KOPT-K1 (cell line): ENCODE results near the gene NFATC3.

Experiments
- H3K27ac ChIP-seq: fragments of 200-600 bp; sonication (generic); 2 replicates; pipeline ENCODE4 v1.5.1; 2016; ENCODE audit warnings: antibody characterized with exemption, mild to moderate bottlenecking, low read depth, low read length; ENCODE audit not compliant: poor library complexity, severe bottlenecking
- H3K36me3 ChIP-seq: fragments of 200-600 bp; sonication (generic); 2 replicates; pipeline ENCODE4 v1.5.1; 2017; ENCODE audit warnings: antibody characterized with exemption, mild to moderate bottlenecking, low read length, moderate library complexity; ENCODE audit not compliant: insufficient read depth
- H3K9me3 ChIP-seq: fragments of 200-600 bp; sonication (generic); 2 replicates; pipeline ENCODE4 v1.5.1; 2017; ENCODE audit warnings: antibody characterized with exemption, low read length, mild to moderate bottlenecking; ENCODE audit not compliant: insufficient read depth, poor library complexity, severe bottlenecking

The NFATC3 gene

GRCh38 chr16:68068926-68069325 is 16.2 kb upstream of the NFATC3 start:
- peak overlapping the region; percentile 78 for H3K27ac ChIP-seq
- H3K9me3 ChIP-seq, result no peaks in the 10 kb centered on the region
- H3K36me3 ChIP-seq, result peaks cover 29% of the 10 kb centered on the region

- Histone ChIP-seq H3K9me3 (no peaks in the 10 kb centered on the region), H3K27ac (peak overlapping the region; percentile 78), H3K36me3 (peaks cover 28% of the 10 kb centered on the region)
Measured at GRCh38 chr16:68069511-68070248, 15.5 kb upstream of the NFATC3 start.

GRCh38 chr16:68070249-68070730 is 14.9 kb upstream of the NFATC3 start:
- peak overlapping the region; percentile 78 for H3K27ac ChIP-seq
- H3K9me3 ChIP-seq, result no peaks in the 10 kb centered on the region
- H3K36me3 ChIP-seq, result peaks cover 29% of the 10 kb centered on the region

GRCh38 chr16:68070806-68071517 is 14.2 kb upstream of the NFATC3 start:
- peaks cover 35% of the 10 kb centered on the region for H3K36me3 ChIP-seq
- peak overlapping the region; percentile 78 for H3K27ac ChIP-seq
- no peaks in the 10 kb centered on the region for H3K9me3 ChIP-seq

GRCh38 chr16:68071518-68071901 is 13.7 kb upstream of the NFATC3 start:
- no peaks in the 10 kb centered on the region for H3K9me3 ChIP-seq
- peaks cover 35% of the 10 kb centered on the region for H3K36me3 ChIP-seq
- H3K27ac ChIP-seq, result peak overlapping the region; percentile 78

- peak overlapping the region; percentile 78 for H3K27ac ChIP-seq
- H3K36me3 ChIP-seq, result peaks cover 38% of the 10 kb centered on the region
- no peaks in the 10 kb centered on the region for H3K9me3 ChIP-seq
Measured at GRCh38 chr16:68072038-68072695, 13.0 kb upstream of the NFATC3 start.

GRCh38 chr16:68073902-68074760 is 11.0 kb upstream of the NFATC3 start:
- H3K36me3 ChIP-seq, result peaks cover 46% of the 10 kb centered on the region
- H3K9me3 ChIP-seq, result no peaks in the 10 kb centered on the region
- H3K27ac ChIP-seq, result peak overlapping the region; percentile 87

- Histone ChIP-seq H3K9me3 (no peaks in the 10 kb centered on the region), H3K27ac (peak overlapping the region; percentile 87), H3K36me3 (peaks cover 46% of the 10 kb centered on the region)
Measured at GRCh38 chr16:68074850-68075555, 10.2 kb upstream of the NFATC3 start.

GRCh38 chr16:68075980-68076379 is 9.2 kb upstream of the NFATC3 start:
- peak overlapping the region; percentile 87 for H3K27ac ChIP-seq
- peaks cover 46% of the 10 kb centered on the region for H3K36me3 ChIP-seq
- H3K9me3 ChIP-seq, result no peaks in the 10 kb centered on the region

- H3K36me3 ChIP-seq, result peaks cover 46% of the 10 kb centered on the region
Measured at GRCh38 chr16:68076560-68076959, 8.6 kb upstream of the NFATC3 start.

GRCh38 chr16:68077866-68078700 is 7.1 kb upstream of the NFATC3 start:
- Histone ChIP-seq H3K36me3 (peaks cover 32% of the 10 kb centered on the region), H3K9me3 (no peaks in the 10 kb centered on the region), H3K27ac (peak overlapping the region; percentile 92)

More at GRCh38 chr16:68076560-68076959, 8.6 kb upstream of the NFATC3 start:
- Histone ChIP-seq H3K9me3 (no peaks in the 10 kb centered on the region), H3K27ac (peak overlapping the region; percentile 87)

- no peaks in the 10 kb centered on the region for H3K9me3 ChIP-seq
- H3K27ac ChIP-seq, result peak overlapping the region; percentile 92
- H3K36me3 ChIP-seq, result peaks cover 29% of the 10 kb centered on the region
Measured at GRCh38 chr16:68078701-68079375, 6.3 kb upstream of the NFATC3 start.

- Histone ChIP-seq H3K36me3 (peaks cover 25% of the 10 kb centered on the region), H3K9me3 (no peaks in the 10 kb centered on the region), H3K27ac (peak overlapping the region; percentile 92)
Measured at GRCh38 chr16:68079376-68079625, 5.9 kb upstream of the NFATC3 start.
